Fibroblast of peridontal ligament (primary cell): ENCODE results near the gene ZNF423.
A peak's percentile ranks its signal among the peaks of the same experiment; 100 is the strongest.

Experiments used
- DNase-seq: peaks from one replicate; pipeline ENCODE4 v3.0.0-alpha.2; 2010; ENCODE audit errors: extremely low read depth

The ZNF423 gene

GRCh38 chr16:49785970-49786369 is 69.9 kb downstream of the ZNF423 start:
- no peak for DNase-seq

- DNase-seq: no peak
These were observed 73.5 kb downstream of the ZNF423 start for GRCh38 chr16:49782405-49782804.

GRCh38 chr16:49781401-49781800 is 74.5 kb downstream of the ZNF423 start:
- DNase-seq: no peak

- DNase-seq: no peak
These were observed 75.5 kb downstream of the ZNF423 start for GRCh38 chr16:49780433-49780832.

DNA sequence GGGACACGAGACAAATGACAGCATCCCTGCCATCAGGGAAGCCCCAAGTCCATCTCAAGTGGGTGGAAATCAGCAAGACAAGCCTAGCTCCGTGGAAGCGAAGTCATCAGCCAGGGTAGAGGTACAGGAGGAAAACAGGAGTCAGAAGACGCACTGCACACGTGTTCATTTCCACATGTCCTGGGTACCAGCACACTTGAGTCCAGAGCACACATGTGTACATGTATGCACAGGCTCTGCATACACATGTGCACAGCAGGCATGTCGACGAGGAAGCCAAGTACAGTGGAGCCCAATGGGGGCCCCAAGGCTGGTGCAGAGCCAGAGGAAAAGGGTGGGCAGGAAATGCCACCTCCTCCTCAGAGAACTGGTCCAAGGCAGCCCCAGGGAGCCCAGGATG is 75.9 kb downstream of the ZNF423 start:
- no peak for DNase-seq

DNA sequence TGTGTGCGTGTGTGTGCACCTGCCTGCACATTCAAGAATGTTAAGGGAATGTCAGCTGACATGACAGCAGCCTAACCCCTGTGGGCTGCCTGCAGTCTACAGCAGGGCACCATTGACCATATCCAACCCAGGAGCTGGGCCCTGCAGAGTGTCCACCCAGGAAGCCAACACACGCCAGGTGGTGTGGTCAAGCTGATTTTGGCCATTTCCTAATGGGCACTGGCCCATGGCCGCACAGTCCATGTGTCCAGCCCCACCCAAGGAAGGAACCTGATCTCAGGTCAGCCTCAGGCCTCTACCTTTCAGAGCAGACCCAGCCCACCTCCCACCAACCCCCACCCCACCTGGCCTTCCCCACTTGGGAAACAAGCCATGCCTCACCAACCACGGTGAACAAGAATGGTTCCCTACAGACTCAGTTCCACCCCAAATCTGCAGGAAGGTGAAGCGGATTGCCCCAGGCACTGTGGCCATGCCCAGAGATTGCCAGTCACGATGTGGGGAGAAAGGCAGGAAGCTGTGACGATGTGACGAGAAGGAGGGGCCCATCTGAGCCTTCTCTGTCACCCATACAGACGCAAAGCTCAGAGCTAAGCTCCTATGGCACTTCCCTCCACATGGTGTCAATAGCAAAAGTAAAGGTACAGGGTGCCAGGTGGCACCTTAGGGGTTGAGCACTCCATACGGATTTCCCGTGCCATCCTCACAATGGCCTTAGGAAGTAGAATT is 77.5 kb downstream of the ZNF423 start:
- DNase-seq: no peak

GRCh38 chr16:49776734-49777133 is 79.2 kb downstream of the ZNF423 start:
- no peak for DNase-seq

DNA sequence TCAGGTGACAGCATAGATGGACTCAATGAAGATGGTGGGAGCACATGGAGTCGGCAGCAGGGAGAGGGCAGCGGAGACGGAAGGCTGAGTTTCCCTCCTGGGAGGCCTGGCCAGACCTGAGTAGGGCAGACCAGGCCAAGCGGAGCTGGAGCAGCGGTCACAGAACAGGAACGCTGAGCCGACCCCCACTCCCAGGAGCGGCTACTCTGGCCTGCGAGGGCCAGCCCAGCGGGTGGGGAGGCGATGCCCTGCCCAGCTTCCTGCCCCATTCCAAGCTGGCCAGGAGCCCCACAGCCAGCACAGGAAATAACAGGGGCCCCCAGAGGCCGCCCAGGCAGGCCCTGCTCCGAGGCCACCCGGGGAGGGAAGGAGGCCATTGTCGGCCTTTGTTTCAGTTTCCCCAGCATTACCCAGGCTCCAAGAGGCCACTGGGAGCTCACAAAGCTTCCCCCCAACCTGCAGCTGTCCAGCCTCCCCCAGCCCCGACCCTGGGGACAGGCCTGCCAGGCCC is 79.8 kb downstream of the ZNF423 start:
- no peak for DNase-seq

DNA sequence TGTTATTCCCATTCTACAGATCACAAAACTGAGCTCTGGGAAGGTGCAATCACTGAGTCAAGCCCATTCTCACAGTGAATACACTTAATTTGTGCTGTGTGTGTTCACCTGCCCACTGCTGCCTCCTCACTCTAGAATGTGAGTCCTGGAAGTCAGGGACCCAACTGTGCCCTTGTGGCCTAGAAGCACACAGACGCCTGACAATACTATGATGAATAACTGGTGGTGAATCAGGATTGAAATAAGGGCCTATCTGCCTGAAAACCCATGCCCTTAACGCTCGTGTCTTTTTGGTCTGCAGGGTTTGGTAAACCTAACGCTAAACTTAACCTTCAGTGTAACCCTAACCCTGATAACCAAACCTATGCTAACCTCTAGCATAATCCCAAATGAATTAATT is 80.3 kb downstream of the ZNF423 start:
- no peak for DNase-seq

DNA sequence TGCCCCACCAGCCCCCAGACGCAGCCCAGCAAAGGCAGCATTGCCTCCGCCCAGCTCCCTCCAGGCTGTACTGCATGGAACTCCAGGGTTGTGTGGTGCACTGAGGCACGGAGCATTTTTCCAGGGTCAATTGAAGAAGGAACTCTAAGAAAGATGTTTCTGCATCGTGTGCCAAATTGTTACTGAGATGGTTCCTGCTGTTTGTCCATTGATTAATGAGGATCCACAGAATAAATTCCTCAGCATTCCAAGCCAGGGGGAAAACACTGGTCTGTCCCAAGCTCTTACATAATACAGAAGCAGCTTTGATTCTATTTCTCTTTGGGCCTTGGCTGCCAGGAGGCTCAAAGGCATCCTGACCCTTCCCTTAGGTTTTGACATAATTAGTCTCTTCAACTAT is 80.9 kb downstream of the ZNF423 start:
- DNase-seq: no peak

DNA sequence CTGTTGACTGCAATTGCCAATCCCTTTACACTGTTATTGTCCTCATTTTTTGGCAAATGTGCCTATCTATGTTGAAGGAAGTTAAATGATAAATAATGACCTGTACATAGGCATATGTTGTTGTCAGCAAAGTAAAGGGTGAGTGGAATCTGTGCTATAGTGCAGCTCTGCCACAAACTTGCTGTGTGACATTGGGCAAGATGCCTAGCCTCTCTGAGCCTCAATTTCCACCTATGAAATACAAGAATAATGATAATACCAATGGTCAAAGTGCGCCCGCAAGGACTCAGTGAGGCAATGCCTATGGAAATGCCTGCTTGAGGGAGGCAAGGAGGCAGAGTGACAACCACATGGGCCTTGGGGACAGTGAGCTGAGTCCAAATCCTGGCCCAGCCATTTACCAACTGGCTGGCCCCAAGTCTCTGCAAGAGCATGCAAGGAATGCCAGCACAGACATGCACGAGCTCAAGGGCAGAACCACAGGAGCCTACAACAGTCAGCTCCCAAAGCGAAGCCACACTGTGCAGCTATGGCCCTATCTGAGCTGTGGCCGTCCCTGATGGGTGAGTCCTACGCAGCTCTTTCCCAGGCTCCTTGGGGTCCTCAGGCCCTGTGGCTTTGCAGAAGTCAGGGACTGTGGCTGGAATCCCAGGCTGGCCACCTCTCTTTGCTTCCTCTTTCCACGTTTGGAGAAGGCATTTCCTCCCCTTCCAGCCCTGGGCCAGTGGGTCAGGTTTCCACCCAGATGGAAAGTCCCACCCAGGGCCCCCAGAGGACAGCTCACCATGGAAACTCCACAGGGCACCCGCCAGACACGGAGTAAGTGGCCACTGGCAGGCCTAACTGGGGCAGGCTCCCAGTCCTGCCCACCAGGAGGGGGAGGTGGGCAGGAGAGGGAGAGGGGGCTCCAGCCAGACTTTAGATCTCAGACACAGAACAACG is 82.1 kb downstream of the ZNF423 start:
- no peak for DNase-seq

GRCh38 chr16:49767998-49768397 is 87.9 kb downstream of the ZNF423 start:
- DNase-seq: no peak

- DNase-seq: no peak
These were observed 88.5 kb downstream of the ZNF423 start for GRCh38 chr16:49767414-49767813.

GRCh38 chr16:49766225-49766624 is 89.7 kb downstream of the ZNF423 start:
- DNase-seq: no peak

DNA sequence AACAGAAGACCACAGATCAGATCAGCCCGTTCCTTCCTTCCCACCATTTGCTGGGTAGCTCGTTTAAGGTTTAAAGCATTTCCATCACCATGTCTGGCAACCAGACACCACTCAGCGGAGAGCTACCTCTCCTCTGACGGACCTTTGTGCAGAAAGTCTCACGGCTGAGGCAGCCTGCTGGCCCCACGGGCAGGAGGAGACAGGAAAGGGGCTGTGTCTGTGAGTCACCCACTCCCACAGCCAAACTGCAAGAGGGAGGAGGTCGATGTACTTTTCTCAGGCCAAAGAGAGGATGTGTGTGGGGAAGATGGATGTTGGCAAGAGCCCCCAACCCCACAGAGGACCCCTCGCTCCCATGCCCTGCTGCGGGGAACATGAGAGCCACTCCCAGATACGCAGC is 92.1 kb downstream of the ZNF423 start:
- no peak for DNase-seq

- DNase-seq: no peak
These were observed 95.1 kb downstream of the ZNF423 start for GRCh38 chr16:49760815-49761214.

DNA sequence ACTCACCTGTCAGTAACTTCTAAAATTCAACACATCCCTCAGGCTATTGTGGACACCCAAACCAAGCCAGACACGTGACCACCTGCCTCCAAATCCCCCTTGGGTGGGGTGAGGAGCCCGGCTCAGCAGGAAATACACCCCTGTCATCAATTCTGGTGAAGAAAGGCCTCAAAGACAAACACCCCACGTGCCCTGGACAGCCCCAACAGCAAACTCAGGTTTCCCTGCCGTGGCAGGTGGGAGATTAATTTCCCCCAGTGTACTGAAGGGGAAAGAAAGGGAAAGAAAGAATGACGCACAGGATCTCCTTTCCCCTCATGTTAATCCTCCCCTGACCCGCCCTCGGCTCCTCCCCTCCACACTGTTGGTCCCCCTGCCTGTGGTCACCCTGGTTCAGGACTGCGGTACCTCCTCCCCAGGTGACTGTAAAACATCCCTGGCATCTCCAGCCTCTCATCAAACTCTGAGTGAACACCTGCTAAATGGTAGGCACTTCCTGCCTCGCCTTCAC is 98.3 kb downstream of the ZNF423 start:
- no peak for DNase-seq

- no peak for DNase-seq
These were observed 98.9 kb downstream of the ZNF423 start for GRCh38 chr16:49756775-49757558.

DNA sequence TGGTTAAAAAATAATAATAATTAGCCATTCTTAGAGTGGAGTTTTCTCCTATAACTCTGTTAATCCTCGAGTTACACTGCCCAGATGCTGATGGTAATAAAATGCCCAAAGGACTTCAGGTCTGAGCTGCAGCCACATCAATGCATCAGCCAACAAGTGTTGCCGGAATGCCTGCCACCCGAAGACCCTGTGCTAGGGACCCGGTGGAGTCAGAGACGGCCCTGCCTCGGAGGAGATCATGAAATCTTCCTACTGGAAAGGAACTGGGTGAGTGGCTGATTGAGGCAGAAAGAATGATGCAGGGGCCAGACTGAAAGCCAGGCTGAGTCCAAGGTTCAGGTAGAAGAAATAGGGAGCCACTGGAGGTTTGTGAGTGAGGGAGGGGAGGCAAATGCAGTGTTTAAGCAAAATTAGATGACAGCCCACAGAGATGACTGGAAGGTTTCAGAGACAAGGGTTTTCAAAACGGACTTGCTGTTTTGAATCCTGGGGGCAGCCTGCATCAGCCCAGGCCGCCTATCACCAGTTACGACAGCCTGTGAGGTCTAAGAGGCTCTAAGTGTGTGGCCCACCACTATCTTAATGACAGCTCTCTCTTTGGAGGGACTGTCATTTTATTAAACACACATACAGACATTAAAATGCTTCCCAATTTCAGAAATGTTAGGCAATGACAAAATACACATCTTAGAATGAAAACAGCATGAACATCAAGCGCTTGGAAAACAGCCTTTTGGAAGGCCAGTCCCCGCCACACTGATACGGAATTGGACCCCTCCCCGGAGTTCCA is 100.0 kb downstream of the ZNF423 start:
- no peak for DNase-seq

DNA sequence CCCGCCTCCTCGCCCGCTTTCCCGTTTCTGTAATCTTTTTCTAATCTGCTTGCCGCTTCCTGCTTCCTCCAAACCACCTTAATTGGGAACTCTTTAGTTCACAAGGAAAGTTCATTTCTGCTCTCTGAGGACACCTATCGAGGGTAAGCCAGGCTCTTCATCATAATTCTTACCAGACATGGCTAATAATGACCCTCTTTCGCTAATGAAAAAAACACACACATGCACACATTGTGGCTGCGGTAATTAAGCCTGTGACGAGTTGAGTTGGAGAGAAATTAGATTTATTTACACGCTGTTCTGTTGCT is 100.6 kb downstream of the ZNF423 start:
- peak; percentile 56 for DNase-seq
